Peyer's patch (tissue), 4 donors: Measurements from ENCODE around the gene ANKRD11.
"Not testable (repeated sequence)": the region's sequence is repeated elsewhere in the genome, so short reads cannot be mapped to it uniquely, and the experiment has no call there.

Experiments used
- CTCF ChIP-seq, 6 experiments: fragments of 450-650 bp in 4 of 6; fragments of 200-600 bp in 2 of 6; sonication (generic) in 1 of 6; IDR thresholded peaks; one replicate each; pipeline ENCODE4 v1.5.1; 2017 to 2019; ENCODE audit warnings: antibody characterized with exemption in 6 of 6, mild to moderate bottlenecking in 3 of 6, moderate library complexity in 1 of 6
- POLR2A ChIP-seq, 2 donors: fragments of 450-650 bp; IDR thresholded peaks; one replicate each; pipeline ENCODE4 v1.5.1; 2017; ENCODE audit warnings: antibody characterized with exemption in 2 of 2, mild to moderate bottlenecking in 2 of 2, moderate library complexity in 2 of 2

GRCh38 chr16:89306457-89307420 is 183.6 kb downstream of the ANKRD11 start:
- not testable (repeated sequence) for TF ChIP-seq CTCF, POLR2A (IDR thresholded peaks at IDR 0.05)
